ENCODE measurements around the gene RMND5A. TPM values are rescaled to one million over a fixed set of nuclear protein-coding genes. Genes with fewer than 3 reads are reported as not detected.

Gene RMND5A
- polyA plus RNA-seq, 1 donor from 2014 or later, result 36.3 TPM

DNA sequence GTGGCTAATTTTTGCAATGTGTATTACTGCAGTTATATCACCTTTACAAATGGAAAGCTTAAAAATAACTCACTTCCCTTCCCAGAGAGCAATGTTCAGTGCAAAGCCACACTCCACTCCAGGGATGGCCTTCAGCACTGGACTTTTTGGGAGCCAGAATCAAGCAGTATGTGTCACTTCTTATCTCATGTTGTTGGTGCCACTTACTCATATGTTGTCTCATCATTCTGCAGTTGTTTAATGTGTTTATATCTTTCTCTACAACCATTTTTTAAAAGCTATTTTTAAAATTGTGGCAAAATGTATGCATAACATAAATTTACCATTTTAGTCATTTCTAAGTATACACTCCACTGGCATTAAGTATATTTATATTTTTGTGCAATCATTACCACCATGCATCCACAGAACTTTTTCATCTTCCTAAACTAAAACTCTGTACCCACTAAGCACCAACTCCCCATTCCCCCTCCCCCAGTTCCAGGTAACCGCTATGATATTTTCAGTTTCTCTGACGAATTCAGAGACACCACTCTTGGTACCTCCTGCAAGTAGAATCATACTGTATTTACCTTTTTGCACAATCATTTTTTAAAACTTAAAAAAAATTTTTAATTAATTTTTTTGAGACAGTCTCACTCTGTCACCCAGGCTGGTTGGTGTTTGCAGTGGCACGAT, 102.7 kb downstream of the RMND5A start:
- H4K20me1 ChIP-seq (ENCODE audit: insufficient read depth), result no peaks in the 10 kb centered on the region
- H3F3A ChIP-seq (ENCODE audit: insufficient read depth, low read length, poor library complexity, severe bottlenecking), result no peaks in the 10 kb centered on the region
- no peak for TF ChIP-seq EP300 (conservative IDR thresholded peaks at IDR 0.05; ENCODE audit: poor library complexity, severe bottlenecking)
- no peak for TF ChIP-seq RAD21 (conservative IDR thresholded peaks at IDR 0.05)
- TF ChIP-seq MXI1 (conservative IDR thresholded peaks at IDR 0.05; ENCODE audit: poor library complexity, severe bottlenecking), result no peak
- no peak for TF ChIP-seq SMC3 (conservative IDR thresholded peaks at IDR 0.05; ENCODE audit: poor library complexity)
- TF ChIP-seq, protein P1, sequence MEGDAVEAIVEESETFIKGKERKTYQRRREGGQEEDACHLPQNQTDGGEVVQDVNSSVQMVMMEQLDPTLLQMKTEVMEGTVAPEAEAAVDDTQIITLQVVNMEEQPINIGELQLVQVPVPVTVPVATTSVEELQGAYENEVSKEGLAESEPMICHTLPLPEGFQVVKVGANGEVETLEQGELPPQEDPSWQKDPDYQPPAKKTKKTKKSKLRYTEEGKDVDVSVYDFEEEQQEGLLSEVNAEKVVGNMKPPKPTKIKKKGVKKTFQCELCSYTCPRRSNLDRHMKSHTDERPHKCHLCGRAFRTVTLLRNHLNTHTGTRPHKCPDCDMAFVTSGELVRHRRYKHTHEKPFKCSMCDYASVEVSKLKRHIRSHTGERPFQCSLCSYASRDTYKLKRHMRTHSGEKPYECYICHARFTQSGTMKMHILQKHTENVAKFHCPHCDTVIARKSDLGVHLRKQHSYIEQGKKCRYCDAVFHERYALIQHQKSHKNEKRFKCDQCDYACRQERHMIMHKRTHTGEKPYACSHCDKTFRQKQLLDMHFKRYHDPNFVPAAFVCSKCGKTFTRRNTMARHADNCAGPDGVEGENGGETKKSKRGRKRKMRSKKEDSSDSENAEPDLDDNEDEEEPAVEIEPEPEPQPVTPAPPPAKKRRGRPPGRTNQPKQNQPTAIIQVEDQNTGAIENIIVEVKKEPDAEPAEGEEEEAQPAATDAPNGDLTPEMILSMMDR (IDR thresholded peaks at IDR 0.05; ENCODE audit: poor library complexity, severe bottlenecking), result no peak
- TF ChIP-seq, protein P2, sequence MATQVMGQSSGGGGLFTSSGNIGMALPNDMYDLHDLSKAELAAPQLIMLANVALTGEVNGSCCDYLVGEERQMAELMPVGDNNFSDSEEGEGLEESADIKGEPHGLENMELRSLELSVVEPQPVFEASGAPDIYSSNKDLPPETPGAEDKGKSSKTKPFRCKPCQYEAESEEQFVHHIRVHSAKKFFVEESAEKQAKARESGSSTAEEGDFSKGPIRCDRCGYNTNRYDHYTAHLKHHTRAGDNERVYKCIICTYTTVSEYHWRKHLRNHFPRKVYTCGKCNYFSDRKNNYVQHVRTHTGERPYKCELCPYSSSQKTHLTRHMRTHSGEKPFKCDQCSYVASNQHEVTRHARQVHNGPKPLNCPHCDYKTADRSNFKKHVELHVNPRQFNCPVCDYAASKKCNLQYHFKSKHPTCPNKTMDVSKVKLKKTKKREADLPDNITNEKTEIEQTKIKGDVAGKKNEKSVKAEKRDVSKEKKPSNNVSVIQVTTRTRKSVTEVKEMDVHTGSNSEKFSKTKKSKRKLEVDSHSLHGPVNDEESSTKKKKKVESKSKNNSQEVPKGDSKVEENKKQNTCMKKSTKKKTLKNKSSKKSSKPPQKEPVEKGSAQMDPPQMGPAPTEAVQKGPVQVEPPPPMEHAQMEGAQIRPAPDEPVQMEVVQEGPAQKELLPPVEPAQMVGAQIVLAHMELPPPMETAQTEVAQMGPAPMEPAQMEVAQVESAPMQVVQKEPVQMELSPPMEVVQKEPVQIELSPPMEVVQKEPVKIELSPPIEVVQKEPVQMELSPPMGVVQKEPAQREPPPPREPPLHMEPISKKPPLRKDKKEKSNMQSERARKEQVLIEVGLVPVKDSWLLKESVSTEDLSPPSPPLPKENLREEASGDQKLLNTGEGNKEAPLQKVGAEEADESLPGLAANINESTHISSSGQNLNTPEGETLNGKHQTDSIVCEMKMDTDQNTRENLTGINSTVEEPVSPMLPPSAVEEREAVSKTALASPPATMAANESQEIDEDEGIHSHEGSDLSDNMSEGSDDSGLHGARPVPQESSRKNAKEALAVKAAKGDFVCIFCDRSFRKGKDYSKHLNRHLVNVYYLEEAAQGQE (IDR thresholded peaks at IDR 0.05; ENCODE audit: borderline replicate concordance), result no peak
- no peak for TF ChIP-seq TAF1 (IDR thresholded peaks at IDR 0.05; ENCODE audit: low read depth)
- no peak for TF ChIP-seq EZH2 (IDR thresholded peaks at IDR 0.05; ENCODE audit: borderline replicate concordance, insufficient read depth, low read length, poor library complexity, severe bottlenecking)
- no peak for TF ChIP-seq POLR2AphosphoS5 (IDR thresholded peaks at IDR 0.05)
- no peaks in the 10 kb centered on the region for H3K36me3 ChIP-seq (ENCODE audit: insufficient read depth, low read length)
- H3K9ac ChIP-seq (ENCODE audit: low read length), result no peak overlapping the region
- no peaks in the 10 kb centered on the region for H3K9me3 ChIP-seq (ENCODE audit: low read length)
- H3K4me2 ChIP-seq (ENCODE audit: low read length), result no peak overlapping the region
- no peak overlapping the region for H3K4me3 ChIP-seq (ENCODE audit: low read length)
- no peak overlapping the region for H2AFZ ChIP-seq (ENCODE audit: low read depth, low read length)
- no peaks in the 10 kb centered on the region for H3K79me2 ChIP-seq (replicated peaks; ENCODE audit: insufficient read depth, low read length)
- no peak overlapping the region for H3K27ac ChIP-seq (ENCODE audit: low read length)
- H3K27me3 ChIP-seq (ENCODE audit: insufficient read depth, low read depth, low read length), result no peaks in the 10 kb centered on the region
- no peaks in the 10 kb centered on the region for H3K9me2 ChIP-seq (ENCODE audit: insufficient read depth, low read length)

DNA sequence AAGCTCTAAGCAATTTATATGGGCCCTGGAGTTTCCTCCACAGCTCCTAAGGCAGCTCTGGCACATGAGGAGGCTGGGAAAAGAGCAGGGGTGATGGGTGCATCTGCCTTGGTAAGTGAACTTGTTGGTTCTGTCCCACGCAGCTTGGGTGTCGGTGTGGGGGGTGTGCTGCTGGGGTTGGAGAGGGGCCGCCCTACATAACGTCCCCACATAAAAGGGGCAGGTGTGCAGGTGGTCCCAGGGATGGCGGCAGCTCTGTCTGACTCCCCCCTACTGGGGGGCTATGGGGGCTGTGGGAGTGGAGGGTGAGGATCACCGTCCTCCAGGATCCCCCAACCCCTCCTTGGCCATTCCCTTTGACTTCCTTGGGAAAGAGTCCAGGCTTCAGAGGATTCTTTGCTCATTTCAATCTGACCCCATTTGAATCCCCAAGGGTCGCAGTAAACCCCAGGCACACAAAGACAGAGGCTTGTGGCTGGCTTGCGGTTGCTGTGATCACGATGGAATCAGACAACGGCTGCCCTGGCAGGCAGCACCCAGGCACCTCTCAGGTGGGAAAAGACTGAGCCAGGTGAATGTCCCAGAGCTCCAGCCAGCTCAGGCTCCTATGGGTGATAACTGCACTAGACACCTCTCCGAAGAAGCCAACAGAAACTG, 105.1 kb downstream of the RMND5A start:
- Histone ChIP-seq H4K20me1 (ENCODE audit: insufficient read depth) (no peaks in the 10 kb centered on the region), H3K4me3 (ENCODE audit: low read length) (no peak overlapping the region), H3K27ac (ENCODE audit: low read length) (no peak overlapping the region), H3K9me2 (ENCODE audit: insufficient read depth, low read length) (no peaks in the 10 kb centered on the region), H3F3A (ENCODE audit: insufficient read depth, low read length, poor library complexity, severe bottlenecking) (no peaks in the 10 kb centered on the region), H3K9me3 (ENCODE audit: low read length) (no peaks in the 10 kb centered on the region), H3K36me3 (ENCODE audit: insufficient read depth, low read length) (no peaks in the 10 kb centered on the region), H2AFZ (ENCODE audit: low read depth, low read length) (no peak overlapping the region), H3K27me3 (ENCODE audit: insufficient read depth, low read depth, low read length) (no peaks in the 10 kb centered on the region), H3K4me2 (ENCODE audit: low read length) (no peak overlapping the region), H3K79me2 (replicated peaks; ENCODE audit: insufficient read depth, low read length) (no peaks in the 10 kb centered on the region), H3K9ac (ENCODE audit: low read length) (no peak overlapping the region)
- TF ChIP-seq, protein P2 (IDR thresholded peaks at IDR 0.05; ENCODE audit: borderline replicate concordance), result no peak
- TF ChIP-seq, protein P1 (IDR thresholded peaks at IDR 0.05; ENCODE audit: poor library complexity, severe bottlenecking), result no peak
- TF ChIP-seq TAF1 (IDR thresholded peaks at IDR 0.05; ENCODE audit: low read depth), result no peak
- no peak for TF ChIP-seq EZH2 (IDR thresholded peaks at IDR 0.05; ENCODE audit: borderline replicate concordance, insufficient read depth, low read length, poor library complexity, severe bottlenecking)
- no peak for TF ChIP-seq POLR2AphosphoS5 (IDR thresholded peaks at IDR 0.05)
- no peak for TF ChIP-seq RAD21 (conservative IDR thresholded peaks at IDR 0.05)
- no peak for TF ChIP-seq SMC3 (conservative IDR thresholded peaks at IDR 0.05; ENCODE audit: poor library complexity)
- TF ChIP-seq MXI1 (conservative IDR thresholded peaks at IDR 0.05; ENCODE audit: poor library complexity, severe bottlenecking), result no peak
- TF ChIP-seq EP300 (conservative IDR thresholded peaks at IDR 0.05; ENCODE audit: poor library complexity, severe bottlenecking), result no peak

Data from neural cell (in vitro differentiated cells).